Esophagus muscularis mucosa (tissue), 3 donors: ENCODE measurements around the gene IKZF1.

Experiments
- POLR2A ChIP-seq: fragments of 450-650 bp; IDR thresholded peaks from one replicate; pipeline ENCODE4 v1.6.1; 2017; ENCODE audit warnings: antibody characterized with exemption, moderate library complexity, mild to moderate bottlenecking, low read depth
- POLR2AphosphoS5 ChIP-seq, 2 donors: sonication (generic); formaldehyde crosslinking; IDR thresholded peaks; one replicate each; pipeline ENCODE4 v1.6.1; 2017; ENCODE audit warnings: antibody characterized with exemption in 2 of 2
- TF ChIP-seq, protein P1 (sequence below), 3 experiments: fragments of 200-600 bp in 2 of 3; fragments of 450-650 bp in 1 of 3; sonication (generic) in 2 of 3; IDR thresholded peaks; one replicate each; pipeline ENCODE4 v1.5.1; 2017 to 2019; ENCODE audit warnings: antibody characterized with exemption in 3 of 3, mild to moderate bottlenecking in 2 of 3, moderate library complexity in 1 of 3

GRCh38 chr7:50446542-50446960 lies 142.0 kb downstream of the IKZF1 start:
- TF ChIP-seq, protein P1, sequence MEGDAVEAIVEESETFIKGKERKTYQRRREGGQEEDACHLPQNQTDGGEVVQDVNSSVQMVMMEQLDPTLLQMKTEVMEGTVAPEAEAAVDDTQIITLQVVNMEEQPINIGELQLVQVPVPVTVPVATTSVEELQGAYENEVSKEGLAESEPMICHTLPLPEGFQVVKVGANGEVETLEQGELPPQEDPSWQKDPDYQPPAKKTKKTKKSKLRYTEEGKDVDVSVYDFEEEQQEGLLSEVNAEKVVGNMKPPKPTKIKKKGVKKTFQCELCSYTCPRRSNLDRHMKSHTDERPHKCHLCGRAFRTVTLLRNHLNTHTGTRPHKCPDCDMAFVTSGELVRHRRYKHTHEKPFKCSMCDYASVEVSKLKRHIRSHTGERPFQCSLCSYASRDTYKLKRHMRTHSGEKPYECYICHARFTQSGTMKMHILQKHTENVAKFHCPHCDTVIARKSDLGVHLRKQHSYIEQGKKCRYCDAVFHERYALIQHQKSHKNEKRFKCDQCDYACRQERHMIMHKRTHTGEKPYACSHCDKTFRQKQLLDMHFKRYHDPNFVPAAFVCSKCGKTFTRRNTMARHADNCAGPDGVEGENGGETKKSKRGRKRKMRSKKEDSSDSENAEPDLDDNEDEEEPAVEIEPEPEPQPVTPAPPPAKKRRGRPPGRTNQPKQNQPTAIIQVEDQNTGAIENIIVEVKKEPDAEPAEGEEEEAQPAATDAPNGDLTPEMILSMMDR (IDR thresholded peaks at IDR 0.05), result no peak
- TF ChIP-seq POLR2AphosphoS5 (IDR thresholded peaks at IDR 0.05), result no peak
- no peak for TF ChIP-seq POLR2A
